ENCODE measurements around the gene SH3BP1. TPM values are rescaled to one million over a fixed set of nuclear protein-coding genes. Genes with fewer than 3 reads are reported as not detected.

The SH3BP1 gene
- total RNA-seq, 1 donor from 2014 or later = 28.3 TPM

DNA sequence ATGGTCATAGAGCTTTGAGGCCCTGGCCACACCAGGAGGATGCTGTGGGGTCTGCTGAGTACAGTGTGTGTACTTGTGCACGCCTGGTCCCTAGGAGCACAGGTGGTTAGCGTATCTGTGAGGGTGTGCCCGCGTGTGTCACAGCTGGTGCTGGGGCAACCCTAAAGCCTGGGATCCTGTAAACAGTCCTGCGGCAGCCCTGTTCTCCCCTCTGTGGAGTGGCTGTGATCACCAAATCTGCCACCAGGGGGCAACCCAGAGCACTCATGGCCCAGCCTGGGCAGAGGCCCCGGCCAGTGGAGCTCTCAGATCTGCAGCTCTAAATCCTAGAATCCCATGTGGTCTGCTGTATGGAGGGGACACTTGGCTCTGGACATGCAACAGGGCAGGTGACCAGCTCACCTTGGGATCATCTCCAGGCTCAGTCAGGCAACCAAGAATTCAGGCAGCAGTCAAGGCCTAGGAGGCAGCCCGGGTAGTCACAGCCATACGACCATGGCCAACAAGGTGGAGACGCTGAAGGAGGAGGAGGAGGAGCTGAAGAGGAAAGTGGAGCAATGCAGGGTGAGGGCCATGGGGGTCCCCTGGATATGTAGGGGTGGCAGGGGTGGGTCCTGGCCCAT is 3.9 kb downstream of the SH3BP1 start:
- H3K4me3 ChIP-seq = no peak overlapping the region
- H3K4me1 ChIP-seq = peaks cover 19% of the 10 kb centered on the region
- intact Hi-C loops (cut with DNase I) = loop anchor here (10.0 kb wide), 1 partner anchor 141 kb away; no protein-coding TSS in a partner anchor
- peaks cover 4% of the 10 kb centered on the region for H3K36me3 ChIP-seq
- TF ChIP-seq, protein P1, sequence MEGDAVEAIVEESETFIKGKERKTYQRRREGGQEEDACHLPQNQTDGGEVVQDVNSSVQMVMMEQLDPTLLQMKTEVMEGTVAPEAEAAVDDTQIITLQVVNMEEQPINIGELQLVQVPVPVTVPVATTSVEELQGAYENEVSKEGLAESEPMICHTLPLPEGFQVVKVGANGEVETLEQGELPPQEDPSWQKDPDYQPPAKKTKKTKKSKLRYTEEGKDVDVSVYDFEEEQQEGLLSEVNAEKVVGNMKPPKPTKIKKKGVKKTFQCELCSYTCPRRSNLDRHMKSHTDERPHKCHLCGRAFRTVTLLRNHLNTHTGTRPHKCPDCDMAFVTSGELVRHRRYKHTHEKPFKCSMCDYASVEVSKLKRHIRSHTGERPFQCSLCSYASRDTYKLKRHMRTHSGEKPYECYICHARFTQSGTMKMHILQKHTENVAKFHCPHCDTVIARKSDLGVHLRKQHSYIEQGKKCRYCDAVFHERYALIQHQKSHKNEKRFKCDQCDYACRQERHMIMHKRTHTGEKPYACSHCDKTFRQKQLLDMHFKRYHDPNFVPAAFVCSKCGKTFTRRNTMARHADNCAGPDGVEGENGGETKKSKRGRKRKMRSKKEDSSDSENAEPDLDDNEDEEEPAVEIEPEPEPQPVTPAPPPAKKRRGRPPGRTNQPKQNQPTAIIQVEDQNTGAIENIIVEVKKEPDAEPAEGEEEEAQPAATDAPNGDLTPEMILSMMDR (IDR thresholded peaks at IDR 0.05) = peak; percentile 95
- DNase-seq (peak; percentile 90), ATAC-seq (peak; percentile 83)
- H3K27me3 ChIP-seq = no peaks in the 10 kb centered on the region
- no peak overlapping the region for H3K27ac ChIP-seq
- H3K9me3 ChIP-seq = no peaks in the 10 kb centered on the region

DNA sequence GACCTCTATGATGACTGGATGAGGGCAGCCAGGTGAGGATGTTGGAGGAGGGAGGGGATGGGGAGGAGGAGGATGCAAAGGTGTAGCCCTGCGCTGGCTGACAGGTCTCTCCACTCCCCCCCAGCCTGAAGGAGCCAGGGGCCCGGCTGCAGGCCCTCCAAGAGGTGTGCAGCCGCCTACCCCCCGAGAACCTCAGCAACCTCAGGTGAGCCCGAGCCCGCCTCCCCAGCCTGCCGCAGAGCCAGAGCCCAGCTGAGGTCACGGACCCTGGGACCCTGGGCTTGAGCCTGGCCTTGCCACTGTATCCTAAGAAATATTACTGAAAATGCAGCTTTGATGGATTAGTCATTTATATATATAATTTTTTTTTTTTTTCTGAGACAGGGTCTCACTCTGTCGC is 7.8 kb downstream of the SH3BP1 start:
- H3K9me3 ChIP-seq = no peaks in the 10 kb centered on the region
- no peak overlapping the region for H3K27ac ChIP-seq
- ATAC-seq = no peak
- H3K36me3 ChIP-seq = peaks cover 31% of the 10 kb centered on the region
- TF ChIP-seq, protein P1 (IDR thresholded peaks at IDR 0.05) = no peak
- no peak overlapping the region for H3K4me3 ChIP-seq
- H3K27me3 ChIP-seq = no peaks in the 10 kb centered on the region
- intact Hi-C loops (cut with DNase I) = loop anchor here (10.0 kb wide), 1 partner anchor 137 kb away; no protein-coding TSS in a partner anchor
- no peaks in the 10 kb centered on the region for H3K4me1 ChIP-seq
- DNase-seq = no peak

DNA sequence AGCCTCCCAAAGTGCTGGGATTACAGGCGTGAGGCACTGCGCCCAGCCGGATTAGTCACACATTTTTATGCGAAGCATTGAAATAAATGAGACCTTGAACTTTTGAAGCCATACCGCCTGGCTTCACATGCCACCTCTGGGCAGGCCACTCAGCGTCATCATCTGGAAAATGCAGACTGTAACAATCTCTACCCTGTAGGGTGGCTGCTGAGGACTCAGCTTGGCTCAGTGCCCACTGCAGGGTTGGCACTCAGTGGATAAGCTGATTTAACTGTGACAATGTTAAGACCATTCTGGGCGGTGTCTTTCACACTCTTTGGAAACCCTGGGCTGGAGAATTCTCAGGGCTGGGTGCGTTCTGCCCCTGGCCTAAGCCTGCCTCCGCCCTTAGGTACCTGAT is 8.5 kb downstream of the SH3BP1 start:
- Histone ChIP-seq H3K27ac (no peak overlapping the region), H3K4me1 (no peaks in the 10 kb centered on the region), H3K27me3 (no peaks in the 10 kb centered on the region), H3K36me3 (peaks cover 37% of the 10 kb centered on the region), H3K9me3 (no peaks in the 10 kb centered on the region), H3K4me3 (no peak overlapping the region)
- intact Hi-C loops (cut with DNase I) = loop anchor here (10.0 kb wide), 1 partner anchor 137 kb away; no protein-coding TSS in a partner anchor
- TF ChIP-seq, protein P1 (IDR thresholded peaks at IDR 0.05) = no peak
- DNase-seq (no peak), ATAC-seq (no peak)

DNA sequence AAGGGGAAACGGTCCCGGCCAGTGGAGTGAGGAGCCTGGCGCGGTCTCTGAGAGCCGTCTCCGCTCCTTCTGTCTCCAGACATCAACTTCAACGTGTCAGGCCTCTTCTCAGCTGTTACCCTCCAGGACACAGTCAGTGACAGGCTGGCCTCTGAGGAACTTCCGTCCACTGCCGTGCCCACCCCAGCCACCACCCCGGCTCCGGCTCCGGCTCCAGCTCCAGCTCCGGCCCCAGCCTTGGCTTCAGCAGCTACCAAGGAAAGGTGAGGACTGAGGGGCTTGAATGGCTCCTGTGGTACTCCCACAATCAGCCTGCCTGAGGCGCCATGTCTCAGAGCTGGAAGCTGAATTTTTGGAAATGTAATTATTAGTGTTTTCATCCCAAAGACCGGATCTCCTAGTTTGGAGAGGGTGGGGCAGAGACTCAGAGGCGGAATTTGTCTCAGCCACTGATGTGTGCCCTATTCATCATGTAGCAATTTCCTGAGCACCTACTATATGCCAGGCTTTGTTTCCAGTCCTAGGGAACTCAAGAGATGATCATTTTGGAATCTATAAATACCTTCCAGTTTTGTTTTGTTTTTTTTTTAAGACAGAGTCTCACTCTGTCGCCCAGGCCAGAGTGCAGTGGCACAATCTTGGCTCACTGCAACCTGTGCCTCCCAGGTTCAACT is 11.1 kb downstream of the SH3BP1 start:
- Histone ChIP-seq H3K9me3 (no peaks in the 10 kb centered on the region), H3K4me1 (no peaks in the 10 kb centered on the region), H3K4me3 (no peak overlapping the region), H3K27me3 (no peaks in the 10 kb centered on the region), H3K27ac (no peak overlapping the region), H3K36me3 (peaks cover 49% of the 10 kb centered on the region)
- intact Hi-C loops (cut with DNase I) = no loop called here
- DNase-seq (no peak), ATAC-seq (no peak)
- TF ChIP-seq, protein P1 (IDR thresholded peaks at IDR 0.05) = no peak

DNA sequence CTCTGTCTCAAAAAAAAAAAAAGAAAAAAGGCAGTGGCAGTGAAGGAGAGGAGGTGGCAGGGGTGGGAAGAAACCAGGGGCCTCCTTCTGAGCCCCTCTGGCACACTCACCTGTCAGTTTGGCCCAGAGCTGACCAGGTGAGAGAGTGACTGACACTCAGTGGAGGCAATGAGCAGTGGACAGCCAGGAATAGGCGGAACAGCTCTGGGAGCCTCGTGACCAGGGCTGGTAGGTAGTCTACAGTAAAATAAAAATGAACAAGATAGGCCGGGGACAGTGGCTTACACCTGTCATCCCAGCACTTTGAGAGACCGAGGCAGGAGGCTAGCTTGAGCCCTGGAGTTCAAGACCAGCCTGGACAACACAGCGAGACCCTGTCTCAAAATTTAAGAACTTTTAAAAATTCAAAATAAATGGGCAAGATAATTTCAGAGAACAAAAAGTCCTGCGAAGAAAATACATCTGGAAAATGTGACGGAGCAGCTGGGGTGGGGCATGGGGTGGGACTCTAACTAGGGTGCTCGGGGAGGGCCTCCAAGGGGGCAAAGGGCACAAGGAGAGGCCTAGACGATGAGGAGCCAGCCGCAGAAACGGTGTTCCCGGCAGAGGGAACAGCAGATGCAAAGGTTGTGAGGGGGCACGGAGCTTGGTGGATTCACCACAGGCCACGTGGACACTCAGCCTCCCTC is 15.2 kb downstream of the SH3BP1 start:
- no peaks in the 10 kb centered on the region for H3K27me3 ChIP-seq
- no peaks in the 10 kb centered on the region for H3K9me3 ChIP-seq
- no peak overlapping the region for H3K27ac ChIP-seq
- TF ChIP-seq, protein P1 (IDR thresholded peaks at IDR 0.05) = no peak
- peaks cover 36% of the 10 kb centered on the region for H3K36me3 ChIP-seq
- peaks cover 11% of the 10 kb centered on the region for H3K4me1 ChIP-seq
- intact Hi-C loops (cut with DNase I) = no loop called here
- no peak overlapping the region for H3K4me3 ChIP-seq
- DNase-seq (no peak), ATAC-seq (no peak)

Data from upper lobe of right lung (tissue), 1 donor.